Lower leg skin (tissue), 3 donors: Measurements from ENCODE around the gene KIRREL3.

Source experiments
- CTCF ChIP-seq, 3 donors: fragments of 450-650 bp; IDR thresholded peaks; one replicate each; pipeline ENCODE4 v1.5.1; 2016; ENCODE audit warnings: antibody characterized with exemption in 3 of 3, mild to moderate bottlenecking in 3 of 3, moderate library complexity in 2 of 3
- POLR2A ChIP-seq, 2 donors: fragments of 450-650 bp; IDR thresholded peaks; one replicate each; pipeline ENCODE4 v1.6.1; 2016 to 2017; ENCODE audit warnings: antibody characterized with exemption in 2 of 2, mild to moderate bottlenecking in 1 of 2, moderate library complexity in 1 of 2

GRCh38 chr11:126899961-126900748, 100.4 kb downstream of the KIRREL3 start:
- TF ChIP-seq CTCF (IDR thresholded peaks at IDR 0.05) (no peak), POLR2A (IDR thresholded peaks at IDR 0.05) (no peak)
